Parathyroid adenoma (tissue), 2 donors: ENCODE results near the gene ETV1.

Experiments used
- H2AFZ ChIP-seq: fragments of 300-600 bp; sonication (generic); one replicate; pipeline ENCODE4 v1.7.0; 2017; ENCODE audit warnings: antibody characterized with exemption, mild to moderate bottlenecking
- H3K27ac ChIP-seq: fragments of 300-600 bp; sonication (generic); one replicate; pipeline ENCODE4 v1.7.0; 2017
- H3K27me3 ChIP-seq: fragments of 300-600 bp; sonication (generic); one replicate; pipeline ENCODE4 v1.7.0; 2017; ENCODE audit warnings: low read length; ENCODE audit not compliant: control insufficient read depth, insufficient read depth
- H3K36me3 ChIP-seq: fragments of 300-600 bp; sonication (generic); one replicate; pipeline ENCODE4 v1.7.0; 2017; ENCODE audit warnings: low read length; ENCODE audit not compliant: control insufficient read depth, insufficient read depth
- H3K4me1 ChIP-seq: fragments of 300-600 bp; sonication (generic); one replicate; pipeline ENCODE4 v1.7.0; 2017; ENCODE audit warnings: control low read depth
- H3K4me2 ChIP-seq: fragments of 300-600 bp; sonication (generic); one replicate; pipeline ENCODE4 v1.7.0; 2017; ENCODE audit warnings: low read length
- H3K4me3 ChIP-seq: fragments of 300-600 bp; sonication (generic); one replicate; pipeline ENCODE4 v1.7.0; 2017; ENCODE audit warnings: low read depth, low read length
- H3K79me2 ChIP-seq: fragments of 300-600 bp; sonication (generic); one replicate; pipeline ENCODE4 v1.7.0; 2017; ENCODE audit warnings: control low read depth
- H3K9ac ChIP-seq: fragments of 300-600 bp; sonication (generic); one replicate; pipeline ENCODE4 v1.7.0; 2017; ENCODE audit warnings: mild to moderate bottlenecking
- H3K9me3 ChIP-seq: fragments of 300-600 bp; sonication (generic); one replicate; pipeline ENCODE4 v1.7.0; 2017; ENCODE audit warnings: low read length; ENCODE audit not compliant: control insufficient read depth
- CTCF ChIP-seq: fragments of 300-600 bp; sonication (generic); IDR thresholded peaks from one replicate; pipeline ENCODE4 v1.7.0; 2017; ENCODE audit warnings: antibody characterized with exemption, mild to moderate bottlenecking
- donor health status: primary hyperparathyroidism.

ETV1 gene

GRCh38 chr7:13856012-13856411, 133.5 kb downstream of the ETV1 start:
- no peak for TF ChIP-seq CTCF
- H3K9ac ChIP-seq, result no peak overlapping the region
- H3K36me3 ChIP-seq, result no peaks in the 10 kb centered on the region
- no peaks in the 10 kb centered on the region for H3K9me3 ChIP-seq
- H3K4me1 ChIP-seq, result no peaks in the 10 kb centered on the region
- no peaks in the 10 kb centered on the region for H3K27me3 ChIP-seq
- H3K79me2 ChIP-seq, result no peaks in the 10 kb centered on the region
- H3K4me2 ChIP-seq, result no peak overlapping the region
- H2AFZ ChIP-seq, result no peak overlapping the region
- no peak overlapping the region for H3K4me3 ChIP-seq
- H3K27ac ChIP-seq, result no peak overlapping the region

DNA sequence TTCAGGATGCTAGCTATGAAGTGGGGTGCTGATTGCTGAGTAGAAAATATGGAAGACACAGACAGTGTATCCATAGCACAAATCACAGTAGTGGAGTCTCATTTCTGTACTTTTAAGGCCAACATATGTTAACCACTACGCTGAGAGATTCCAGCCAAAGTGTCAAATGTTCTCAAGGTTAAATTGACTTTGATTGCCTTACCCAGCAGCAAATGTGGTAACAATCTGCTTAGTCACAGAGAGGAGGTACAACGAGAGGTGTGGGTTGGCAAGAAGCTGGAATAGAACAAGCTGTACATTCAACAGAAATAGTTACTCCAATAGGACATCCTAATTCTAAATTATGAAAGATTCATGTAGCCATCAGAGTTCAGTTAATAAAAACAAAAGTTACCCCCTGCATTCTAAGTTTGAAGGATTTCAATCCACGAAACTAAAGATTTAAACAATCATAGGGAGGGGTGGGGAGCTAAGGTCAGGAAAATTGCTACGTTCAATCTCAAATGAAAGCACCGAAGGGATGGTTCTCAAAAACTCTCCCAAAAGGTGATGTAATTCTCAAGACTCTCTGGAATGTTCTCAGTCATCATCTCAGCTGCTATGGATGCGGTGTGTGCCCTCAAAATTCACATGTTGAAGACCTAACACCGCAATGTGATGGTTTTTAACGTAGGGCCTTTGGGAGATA, 137.0 kb downstream of the ETV1 start:
- no peak overlapping the region for H3K4me3 ChIP-seq
- no peak overlapping the region for H3K9ac ChIP-seq
- H3K27me3 ChIP-seq, result no peaks in the 10 kb centered on the region
- H3K27ac ChIP-seq, result no peak overlapping the region
- H3K36me3 ChIP-seq, result no peaks in the 10 kb centered on the region
- no peaks in the 10 kb centered on the region for H3K9me3 ChIP-seq
- no peak overlapping the region for H3K4me2 ChIP-seq
- H3K4me1 ChIP-seq, result no peaks in the 10 kb centered on the region
- no peak overlapping the region for H2AFZ ChIP-seq
- no peak for TF ChIP-seq CTCF
- H3K79me2 ChIP-seq, result no peaks in the 10 kb centered on the region

DNA sequence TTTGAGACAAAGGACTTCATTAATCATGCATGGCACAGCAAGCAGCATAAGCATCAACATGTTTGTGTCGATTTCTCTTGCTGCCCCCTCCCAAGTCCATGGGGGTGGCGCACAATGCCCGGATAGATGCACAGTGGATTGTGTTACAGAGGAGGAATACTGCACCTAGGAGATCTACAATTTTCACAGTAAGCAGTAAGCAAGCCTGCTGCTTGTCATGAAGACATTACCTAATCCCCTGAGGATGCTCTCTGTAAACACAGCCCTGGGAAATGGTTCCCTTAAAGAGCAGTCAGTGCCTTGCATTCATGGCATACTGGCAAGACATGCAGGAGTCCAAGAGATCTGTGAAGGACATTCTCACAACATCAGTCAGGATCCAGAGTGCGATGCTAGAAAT, 137.7 kb downstream of the ETV1 start:
- Histone ChIP-seq H3K4me2 (no peak overlapping the region), H3K9ac (no peak overlapping the region), H3K27me3 (no peaks in the 10 kb centered on the region), H3K9me3 (no peaks in the 10 kb centered on the region), H3K79me2 (no peaks in the 10 kb centered on the region), H3K27ac (no peak overlapping the region), H3K36me3 (no peaks in the 10 kb centered on the region), H3K4me3 (no peak overlapping the region), H3K4me1 (no peaks in the 10 kb centered on the region), H2AFZ (no peak overlapping the region)
- no peak for TF ChIP-seq CTCF

GRCh38 chr7:13850185-13850752, 139.2 kb downstream of the ETV1 start:
- Histone ChIP-seq H3K4me2 (no peak overlapping the region), H3K27me3 (no peaks in the 10 kb centered on the region), H3K9me3 (no peaks in the 10 kb centered on the region), H2AFZ (no peak overlapping the region), H3K79me2 (no peaks in the 10 kb centered on the region), H3K4me1 (no peaks in the 10 kb centered on the region), H3K27ac (no peak overlapping the region), H3K9ac (no peak overlapping the region), H3K36me3 (no peaks in the 10 kb centered on the region), H3K4me3 (no peak overlapping the region)
- TF ChIP-seq CTCF, result no peak
